Calu3 (cell line): ENCODE data around the gene GLRX2. TPM values are rescaled to one million over a fixed set of nuclear protein-coding genes. Genes with fewer than 3 reads are reported as not detected.

Source experiments
- BruUV-seq: library from RNA; stranded (reverse); fragments of 400-500 nt; replicated peaks from 2 replicates; lab custom pipeline; 2021; lab: Mats Ljungman, UMichigan
- CTCF ChIA-PET: fragments of 300-600 bp; sonication (Branson Sonifier 250); formaldehyde crosslinking; loops from one replicate; lab custom pipeline; 2022; ENCODE audit warnings: antibody characterized with exemption; lab: Charles Lee
- DNase-seq: peaks from one replicate; pipeline ENCODE4 v3.0.0; 2022
- H3K27ac Mint-ChIP-seq: one replicate; pipeline ENCODE4 v1.8.0; 2022; ENCODE audit warnings: mixed read lengths; ENCODE audit not compliant: unreplicated experiment
- H3K27me3 Mint-ChIP-seq: one replicate; pipeline ENCODE4 v1.8.0; 2022; ENCODE audit warnings: mixed read lengths; ENCODE audit not compliant: unreplicated experiment
- H3K36me3 Mint-ChIP-seq: one replicate; pipeline ENCODE4 v1.8.0; 2022; ENCODE audit warnings: mild to moderate bottlenecking, moderate library complexity, mixed read lengths; ENCODE audit not compliant: insufficient read depth, unreplicated experiment
- H3K4me1 Mint-ChIP-seq: one replicate; pipeline ENCODE4 v1.8.0; 2022; ENCODE audit warnings: mild to moderate bottlenecking, low read depth, mixed read lengths; ENCODE audit not compliant: unreplicated experiment
- H3K4me3 Mint-ChIP-seq: one replicate; pipeline ENCODE4 v1.8.0; 2022; ENCODE audit warnings: mild to moderate bottlenecking, low read depth, moderate library complexity, mixed read lengths; ENCODE audit not compliant: unreplicated experiment
- H3K9me3 Mint-ChIP-seq: one replicate; pipeline ENCODE4 v1.8.0; 2022; ENCODE audit warnings: low read depth, mixed read lengths; ENCODE audit not compliant: unreplicated experiment
- CTCF ChIP-seq: fragments of 200-600 bp; IDR thresholded peaks from one replicate; pipeline ENCODE4 v1.8.0; 2022; ENCODE audit warnings: antibody characterized with exemption; ENCODE audit not compliant: unreplicated experiment
- intact Hi-C: fragments of 100-400 bp; cut with micrococcal nuclease; formaldehyde crosslinking; loops from one replicate; pipeline ENCODE4 v1.10.0; 2022; ENCODE audit not compliant: unreplicated experiment
- total RNA-seq: library from RNA; stranded (reverse); gene quantifications from 2 replicates; pipeline ENCODE4 v1.2.3, GENCODE V29; 2022

Gene GLRX2
- total RNA-seq, 1 experiment from 2014 or later, result 25.7 TPM

DNA sequence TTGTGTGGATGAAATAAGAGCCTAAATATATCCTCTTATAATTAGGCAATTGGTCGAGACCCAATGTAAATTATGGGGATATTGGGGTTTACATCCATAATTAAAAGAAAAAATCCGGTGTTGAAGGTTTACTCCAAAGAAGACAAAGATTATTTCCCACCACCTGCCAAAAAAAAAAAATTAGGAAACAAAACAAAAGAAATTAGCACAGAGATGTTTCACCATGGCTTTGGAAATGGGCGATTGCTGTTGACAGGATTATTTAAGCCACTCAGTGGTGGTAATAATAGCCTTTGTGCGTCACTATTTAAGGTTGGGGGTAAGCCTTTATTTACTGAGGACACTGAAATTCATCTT is 585 bp upstream of the GLRX2 start:
- Mint-ChIP-seq H3K4me1 (peaks cover 17% of the 10 kb centered on the region), H3K4me3 (peak overlapping the region; percentile 83), H3K36me3 (peaks cover 22% of the 10 kb centered on the region), H3K27me3 (no peaks in the 10 kb centered on the region), H3K9me3 (no peaks in the 10 kb centered on the region), H3K27ac (peak overlapping the region; percentile 76)
- CTCF ChIA-PET, result interaction anchor here (0.8 to 2.1 kb wide), 2 partner anchors 16 to 47 kb away, joined by 3 to 8 read pairs; partner anchors contain the start of genes CDC73, RO60 and UCHL5
- intact Hi-C loops, result loop anchor here (2.0 kb wide), 1 partner anchor 17 kb away; the partner anchor contains the start of gene CDC73
- BruUV-seq, result TSS peak; percentile 83
- no peak for TF ChIP-seq CTCF
- DNase-seq, result no peak

GRCh38 chr1:193104502-193104906 is 710 bp downstream of the GLRX2 start:
- DNase-seq, result peak; percentile 38
- peak overlapping the region; percentile 83 for H3K4me3 Mint-ChIP-seq
- H3K4me1 Mint-ChIP-seq, result peaks cover 17% of the 10 kb centered on the region
- BruUV-seq, result no TSS peak
- H3K9me3 Mint-ChIP-seq, result no peaks in the 10 kb centered on the region
- TF ChIP-seq CTCF, result no peak
- CTCF ChIA-PET, result interaction anchor here (2.1 kb wide), 1 partner anchor 17 kb away, joined by 8 read pairs; the partner anchor contains the start of gene CDC73
- peak overlapping the region; percentile 76 for H3K27ac Mint-ChIP-seq
- H3K36me3 Mint-ChIP-seq, result peaks cover 22% of the 10 kb centered on the region
- intact Hi-C loops, result loop anchor here (2.0 to 5.0 kb wide), 3 partner anchors 18 to 292 kb away; partner anchors contain the start of gene CDC73
- H3K27me3 Mint-ChIP-seq, result no peaks in the 10 kb centered on the region

- intact Hi-C loops, result loop anchor here (2.0 to 5.0 kb wide), 3 partner anchors 19 to 292 kb away; partner anchors contain the start of gene CDC73
Measured at GRCh38 chr1:193103759-193104501, 1.3 kb downstream of the GLRX2 start.

DNA sequence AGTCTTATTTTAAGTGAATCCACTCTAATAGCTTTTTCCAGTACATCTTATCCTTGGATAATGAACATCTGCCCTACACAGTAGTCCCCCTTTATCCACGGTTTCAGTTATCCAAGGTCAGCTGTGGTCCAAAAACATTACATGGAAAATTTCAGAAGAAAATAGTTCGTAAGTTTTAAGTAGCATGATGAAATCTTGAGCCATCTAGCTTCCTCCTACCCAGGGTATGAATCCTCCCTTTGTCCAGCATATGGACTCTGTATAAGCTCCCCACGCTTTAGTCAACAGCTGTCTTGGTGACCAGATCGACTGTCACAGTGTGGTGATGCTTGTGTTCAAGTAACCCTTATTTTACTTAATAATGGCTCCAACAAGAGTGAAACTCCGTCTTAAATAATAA is 2.6 kb downstream of the GLRX2 start:
- no peak for DNase-seq
- H3K27ac Mint-ChIP-seq, result no peak overlapping the region

More at GRCh38 chr1:193103759-193104501, 1.3 kb downstream of the GLRX2 start:
- Mint-ChIP-seq H3K9me3 (no peaks in the 10 kb centered on the region), H3K27me3 (no peaks in the 10 kb centered on the region), H3K36me3 (peaks cover 22% of the 10 kb centered on the region), H3K4me1 (peaks cover 17% of the 10 kb centered on the region), H3K4me3 (peak overlapping the region; percentile 83), H3K27ac (peak overlapping the region; percentile 76)
- no peak for TF ChIP-seq CTCF
- no TSS peak for BruUV-seq
- CTCF ChIA-PET, result interaction anchor here (0.8 to 2.1 kb wide), 2 partner anchors 18 to 45 kb away, joined by 3 to 8 read pairs; partner anchors contain the start of genes CDC73 and UCHL5
- DNase-seq, result no peak

More for the DNA sequence above, 2.6 kb downstream of the GLRX2 start:
- Mint-ChIP-seq H3K36me3 (peaks cover 22% of the 10 kb centered on the region), H3K9me3 (no peaks in the 10 kb centered on the region), H3K27me3 (no peaks in the 10 kb centered on the region), H3K4me1 (peaks cover 17% of the 10 kb centered on the region), H3K4me3 (no peak overlapping the region)
- no TSS peak for BruUV-seq
- no peak for TF ChIP-seq CTCF
- CTCF ChIA-PET, result interaction anchor here (0.6 kb wide), 1 partner anchor 39 kb away, joined by 3 read pairs; no protein-coding TSS in a partner anchor
- intact Hi-C loops, result loop anchor here (5.0 kb wide), 2 partner anchors 40 to 290 kb away; no protein-coding TSS in a partner anchor
